Putamen (tissue), 1 donor: ENCODE measurements around the gene DIPK2A.
A peak's percentile ranks its signal among the peaks of the same experiment; 100 is the strongest.

Experiments
- DNase-seq: peaks from one replicate; pipeline ENCODE4 v3.0.0-alpha.2; 2016; ENCODE audit warnings: low spot score

DIPK2A gene

GRCh38 chr3:143971359-143972154, at the start of gene DIPK2A:
DIPK2A (plus strand) TSS chr3:143971823; CDS start chr3:143972333, 510 bp downstream.
- peak; percentile 97 for DNase-seq

GRCh38 chr3:143924522-143925285, 46.9 kb upstream of the DIPK2A start:
- no peak for DNase-seq

- no peak for DNase-seq
Measured at GRCh38 chr3:143928056-143928455, 43.6 kb upstream of the DIPK2A start.

- DNase-seq: no peak
Measured at GRCh38 chr3:143928541-143929255, 42.9 kb upstream of the DIPK2A start.

- no peak for DNase-seq
Measured at GRCh38 chr3:143934791-143935190, 36.8 kb upstream of the DIPK2A start.

- no peak for DNase-seq
Measured at GRCh38 chr3:143935678-143936077, 35.9 kb upstream of the DIPK2A start.

- DNase-seq: no peak
Measured at GRCh38 chr3:143950810-143951209, 20.8 kb upstream of the DIPK2A start.

GRCh38 chr3:143951351-143951971, 20.2 kb upstream of the DIPK2A start:
- peak; percentile 29 for DNase-seq

GRCh38 chr3:143952569-143953072, 19.0 kb upstream of the DIPK2A start:
- no peak for DNase-seq

GRCh38 chr3:143955113-143955512, 16.5 kb upstream of the DIPK2A start:
- DNase-seq: no peak

- DNase-seq: no peak
Measured at GRCh38 chr3:143956838-143957237, 14.8 kb upstream of the DIPK2A start.

- no peak for DNase-seq
Measured at GRCh38 chr3:143957453-143957852, 14.2 kb upstream of the DIPK2A start.

GRCh38 chr3:143958966-143959365, 12.7 kb upstream of the DIPK2A start:
- no peak for DNase-seq

- no peak for DNase-seq
Measured at GRCh38 chr3:143961342-143961741, 10.3 kb upstream of the DIPK2A start.

- DNase-seq: no peak
Measured at GRCh38 chr3:143963946-143964345, 7.7 kb upstream of the DIPK2A start.

- no peak for DNase-seq
Measured at GRCh38 chr3:143970773-143971358, 757 bp upstream of the DIPK2A start.

- DNase-seq: no peak
Measured at GRCh38 chr3:143972155-143972504, 507 bp downstream of the DIPK2A start.

GRCh38 chr3:143972505-143973258, 1.1 kb downstream of the DIPK2A start:
- DNase-seq: peak; percentile 86

- DNase-seq: peak; percentile 43
Measured at GRCh38 chr3:143973259-143974021, 1.8 kb downstream of the DIPK2A start.
